WI38 (cell line): Measurements from ENCODE around the gene ZNF821.

Experiments
- H3K4me3 ChIP-seq: 2 replicates; pipeline ENCODE4 v1.5.1; 2011; ENCODE audit warnings: low read depth, mild to moderate bottlenecking, control low read depth, low read length
- CTCF ChIP-seq: IDR thresholded peaks from 2 replicates; pipeline ENCODE4 v1.5.1; 2012; ENCODE audit warnings: low read depth, mild to moderate bottlenecking, control low read depth, low read length

The ZNF821 gene

GRCh38 chr16:71902656-71903365 is 18.8 kb upstream of the ZNF821 start:
- no peak for TF ChIP-seq CTCF
- no peak overlapping the region for H3K4me3 ChIP-seq

- TF ChIP-seq CTCF: no peak
- no peak overlapping the region for H3K4me3 ChIP-seq
Observed at GRCh38 chr16:71899171-71899570, 15.2 kb upstream of the ZNF821 start.

GRCh38 chr16:71896764-71897368 is 12.9 kb upstream of the ZNF821 start:
- H3K4me3 ChIP-seq: peak overlapping the region; percentile 98
- TF ChIP-seq CTCF: no peak

- peak overlapping the region; percentile 98 for H3K4me3 ChIP-seq
- TF ChIP-seq CTCF: no peak
Observed at GRCh38 chr16:71895679-71896365, 11.8 kb upstream of the ZNF821 start.

- no peak for TF ChIP-seq CTCF
Observed at GRCh38 chr16:71894921-71895678, 11.1 kb upstream of the ZNF821 start, which contains the start of gene IST1. IST1 (plus strand) TSS chr16:71895531; CDS start chr16:71915641, 20,110 bp downstream.

GRCh38 chr16:71894229-71894920 is 10.4 kb upstream of the ZNF821 start:
- peak overlapping the region; percentile 98 for H3K4me3 ChIP-seq
- TF ChIP-seq CTCF: no peak

More at GRCh38 chr16:71894921-71895678, 11.1 kb upstream of the ZNF821 start, which contains the start of gene IST1:
- H3K4me3 ChIP-seq: peak within 1 kb of the TSS; percentile 98
